HL-60 (cell line): ENCODE measurements around the gene CCDC107.

ENCODE experiments used
- CTCF ChIP-seq: IDR thresholded peaks from one replicate; pipeline ENCODE4 v1.5.1; 2011; ENCODE audit warnings: low read length, control low read depth, inconsistent platforms; ENCODE audit not compliant: insufficient read depth
- GABPA ChIP-seq: IDR thresholded peaks from 2 replicates; pipeline ENCODE4 v1.6.1; 2012; ENCODE audit warnings: low read depth
- POLR2AphosphoS5 ChIP-seq: IDR thresholded peaks from 2 replicates; pipeline ENCODE4 v1.6.1; 2012; ENCODE audit warnings: low read depth
- REST ChIP-seq: IDR thresholded peaks from 2 replicates; pipeline ENCODE4 v1.6.1; 2012; ENCODE audit warnings: low read depth; ENCODE audit not compliant: insufficient replicate concordance
- SPI1 ChIP-seq: IDR thresholded peaks from 2 replicates; pipeline ENCODE4 v1.6.1; 2012; ENCODE audit warnings: low read depth, mild to moderate bottlenecking, borderline replicate concordance

GRCh38 chr9:35666549-35666948 lies 8.5 kb downstream of the CCDC107 start:
- TF ChIP-seq CTCF, result no peak
- no peak for TF ChIP-seq GABPA
- no peak for TF ChIP-seq REST
- no peak for TF ChIP-seq POLR2AphosphoS5
- TF ChIP-seq SPI1, result no peak
